Effector memory CD4-positive, alpha-beta T cell (primary cell): ENCODE results near the gene EFCAB14.

Experiments
- DNase-seq, 3 donors: peaks; one replicate each; pipeline ENCODE4 v3.0.0-alpha.2; 2020
- H3K27ac ChIP-seq: 2 replicates; pipeline ENCODE4 v1.7.0; 2013; ENCODE audit warnings: mild to moderate bottlenecking, low read length, moderate library complexity; ENCODE audit not compliant: insufficient read depth, poor library complexity, severe bottlenecking
- H3K27me3 ChIP-seq: replicated peaks from 2 replicates; pipeline ENCODE4 v1.7.0; 2013; ENCODE audit warnings: mild to moderate bottlenecking, low read length; ENCODE audit not compliant: insufficient read depth, control insufficient read depth, poor library complexity, severe bottlenecking
- H3K36me3 ChIP-seq: 2 replicates; pipeline ENCODE4 v1.7.0; 2013; ENCODE audit warnings: mild to moderate bottlenecking, low read length, moderate library complexity; ENCODE audit not compliant: control insufficient read depth, insufficient read depth
- H3K4me1 ChIP-seq: 2 replicates; pipeline ENCODE4 v1.7.0; 2013; ENCODE audit warnings: low read length, mild to moderate bottlenecking; ENCODE audit not compliant: control insufficient read depth, insufficient read depth, poor library complexity, severe bottlenecking
- H3K4me3 ChIP-seq: 2 replicates; pipeline ENCODE4 v1.7.0; 2013; ENCODE audit warnings: low read length, low read depth, mild to moderate bottlenecking; ENCODE audit not compliant: insufficient read depth, poor library complexity, severe bottlenecking
- H3K9me3 ChIP-seq: 2 replicates; pipeline ENCODE4 v1.7.0; 2013; ENCODE audit warnings: mild to moderate bottlenecking, low read length, moderate library complexity; ENCODE audit not compliant: control insufficient read depth

Gene EFCAB14

GRCh38 chr1:46649764-46650163, 69.2 kb downstream of the EFCAB14 start:
- H3K27ac ChIP-seq: no peak overlapping the region
- peaks cover 23% of the 10 kb centered on the region for H3K36me3 ChIP-seq
- no peak for DNase-seq
- no peak overlapping the region for H3K4me3 ChIP-seq
- no peaks in the 10 kb centered on the region for H3K27me3 ChIP-seq
- H3K4me1 ChIP-seq: no peaks in the 10 kb centered on the region
- H3K9me3 ChIP-seq: no peaks in the 10 kb centered on the region

- Histone ChIP-seq H3K27ac (no peak overlapping the region), H3K4me3 (no peak overlapping the region), H3K9me3 (no peaks in the 10 kb centered on the region), H3K4me1 (no peaks in the 10 kb centered on the region), H3K36me3 (peaks cover 27% of the 10 kb centered on the region), H3K27me3 (no peaks in the 10 kb centered on the region)
- DNase-seq: no peak
Measured at GRCh38 chr1:46647611-46648010, 71.3 kb downstream of the EFCAB14 start.

- no peaks in the 10 kb centered on the region for H3K27me3 ChIP-seq
- no peaks in the 10 kb centered on the region for H3K4me1 ChIP-seq
- no peak for DNase-seq
- H3K36me3 ChIP-seq: peaks cover 28% of the 10 kb centered on the region
- no peaks in the 10 kb centered on the region for H3K9me3 ChIP-seq
- no peak overlapping the region for H3K27ac ChIP-seq
- no peak overlapping the region for H3K4me3 ChIP-seq
Measured at GRCh38 chr1:46646844-46647243, 72.1 kb downstream of the EFCAB14 start.

GRCh38 chr1:46646331-46646730, 72.6 kb downstream of the EFCAB14 start:
- DNase-seq: no peak
- Histone ChIP-seq H3K9me3 (no peaks in the 10 kb centered on the region), H3K36me3 (peaks cover 28% of the 10 kb centered on the region), H3K27ac (no peak overlapping the region), H3K4me1 (no peaks in the 10 kb centered on the region), H3K27me3 (no peaks in the 10 kb centered on the region), H3K4me3 (no peak overlapping the region)

GRCh38 chr1:46645815-46646214, 73.1 kb downstream of the EFCAB14 start:
- H3K27me3 ChIP-seq: no peaks in the 10 kb centered on the region
- H3K4me1 ChIP-seq: no peaks in the 10 kb centered on the region
- H3K9me3 ChIP-seq: no peaks in the 10 kb centered on the region
- no peak for DNase-seq
- no peak overlapping the region for H3K4me3 ChIP-seq
- peaks cover 28% of the 10 kb centered on the region for H3K36me3 ChIP-seq
- no peak overlapping the region for H3K27ac ChIP-seq

GRCh38 chr1:46643368-46643775, 75.5 kb downstream of the EFCAB14 start:
- H3K9me3 ChIP-seq: no peaks in the 10 kb centered on the region
- no peak overlapping the region for H3K27ac ChIP-seq
- no peaks in the 10 kb centered on the region for H3K27me3 ChIP-seq
- H3K4me3 ChIP-seq: no peak overlapping the region
- no peak for DNase-seq
- peaks cover 15% of the 10 kb centered on the region for H3K36me3 ChIP-seq
- H3K4me1 ChIP-seq: no peaks in the 10 kb centered on the region

GRCh38 chr1:46642115-46642680, 76.7 kb downstream of the EFCAB14 start:
- H3K27me3 ChIP-seq: no peaks in the 10 kb centered on the region
- no peak overlapping the region for H3K27ac ChIP-seq
- peaks cover 15% of the 10 kb centered on the region for H3K36me3 ChIP-seq
- no peak for DNase-seq
- H3K4me1 ChIP-seq: no peaks in the 10 kb centered on the region
- no peak overlapping the region for H3K4me3 ChIP-seq
- no peaks in the 10 kb centered on the region for H3K9me3 ChIP-seq

- H3K27ac ChIP-seq: no peak overlapping the region
- no peak overlapping the region for H3K4me3 ChIP-seq
- H3K27me3 ChIP-seq: no peaks in the 10 kb centered on the region
- no peak for DNase-seq
- H3K4me1 ChIP-seq: no peaks in the 10 kb centered on the region
- H3K36me3 ChIP-seq: peaks cover 34% of the 10 kb centered on the region
- no peaks in the 10 kb centered on the region for H3K9me3 ChIP-seq
Measured at GRCh38 chr1:46639547-46639946, 79.4 kb downstream of the EFCAB14 start.

- Histone ChIP-seq H3K36me3 (peaks cover 36% of the 10 kb centered on the region), H3K4me3 (no peak overlapping the region), H3K27me3 (no peaks in the 10 kb centered on the region), H3K9me3 (no peaks in the 10 kb centered on the region), H3K27ac (no peak overlapping the region), H3K4me1 (no peaks in the 10 kb centered on the region)
- DNase-seq: no peak
Measured at GRCh38 chr1:46638921-46639320, 80.0 kb downstream of the EFCAB14 start.

- Histone ChIP-seq H3K4me3 (no peak overlapping the region), H3K27me3 (no peaks in the 10 kb centered on the region), H3K9me3 (no peaks in the 10 kb centered on the region), H3K4me1 (no peaks in the 10 kb centered on the region), H3K36me3 (peaks cover 41% of the 10 kb centered on the region), H3K27ac (no peak overlapping the region)
- DNase-seq: no peak
Measured at GRCh38 chr1:46637444-46638083, 81.3 kb downstream of the EFCAB14 start.
